GM12878 (cell line): ENCODE data around the gene STK35. TPM values are rescaled to one million over a fixed set of nuclear protein-coding genes. Genes with fewer than 3 reads are reported as not detected.

Experiments
- ATAC-seq: fragments of 200-7000 bp; cut with Tn5 transposase; 3 replicates; pipeline ENCODE4 v1.9.1; 2020; ENCODE audit warnings: mild to moderate bottlenecking, moderate library complexity
- BruUV-seq: library from RNA; stranded (reverse); fragments of 400-500 nt; replicated peaks from 2 replicates; lab custom pipeline; 2021; lab: Mats Ljungman, UMichigan
- CTCF ChIA-PET: fragments of 300-600 bp; sonication (Branson Sonifier 250); formaldehyde crosslinking; extraction: SDS; loops from one replicate; lab custom pipeline; 2021; ENCODE audit warnings: inconsistent platforms; lab: Yijun Ruan, JAX
- POLR2A ChIA-PET: fragments of 350-600 bp; formaldehyde crosslinking; extraction: SDS; loops from one replicate; lab custom pipeline; 2021; ENCODE audit warnings: inconsistent platforms; lab: Charles Lee
- RAD21 ChIA-PET: fragments of 300-600 bp; sonication (Branson Sonifier 250); formaldehyde crosslinking; loops from one replicate; lab custom pipeline; 2023; ENCODE audit warnings: antibody characterized with exemption; ENCODE audit not compliant: unreplicated experiment; lab: Charles Lee
- SMC1A ChIA-PET: fragments of 300-600 bp; sonication (Branson Sonifier 250); formaldehyde crosslinking; loops from one replicate; lab custom pipeline; 2023; ENCODE audit not compliant: unreplicated experiment, uncharacterized antibody; lab: Charles Lee
- DNase-seq: peaks from one replicate; pipeline ENCODE4 v3.0.0-alpha.2; 2011; ENCODE audit warnings: low read depth, low spot score
- FAIRE-seq: peaks from 3 replicates; lab custom pipeline; 2011; peaks lifted over from hg19 to GRCh38; lab: Jason Lieb, UNC
- H2AFZ ChIP-seq: 2 replicates; pipeline ENCODE4 v1.6.0; 2011; ENCODE audit warnings: low read depth, low read length, control low read depth; ENCODE audit not compliant: control insufficient read depth
- H3K27ac ChIP-seq: 2 replicates; pipeline ENCODE4 v1.5.1; 2011; ENCODE audit warnings: control low read depth; ENCODE audit not compliant: control insufficient read depth, insufficient read depth
- H3K27me3 ChIP-seq, 2 experiments: replicated peaks in 1 of 2; 2 replicates each; pipeline versions ENCODE4 v1.6.0 to v1.6.1; 2011; ENCODE audit warnings: low read length in 1 of 2; ENCODE audit not compliant: control insufficient read depth in 2 of 2, insufficient read depth in 2 of 2
- H3K36me3 ChIP-seq, 2 experiments: 2 replicates each; pipeline ENCODE4 v1.5.1; 2011; ENCODE audit warnings: low read length in 1 of 2; ENCODE audit not compliant: control insufficient read depth in 2 of 2, insufficient read depth in 2 of 2
- H3K4me1 ChIP-seq: 2 replicates; pipeline ENCODE4 v1.6.1; 2011; ENCODE audit warnings: mild to moderate bottlenecking, low read length, moderate library complexity, mixed read lengths; ENCODE audit not compliant: control insufficient read depth, insufficient read depth
- H3K4me2 ChIP-seq: 2 replicates; pipeline ENCODE4 v1.6.0; 2011; ENCODE audit warnings: control low read depth; ENCODE audit not compliant: control insufficient read depth, insufficient read depth
- H3K4me3 ChIP-seq: fragments of 200-600 bp; sonication (generic); 2 replicates; pipeline ENCODE4 v1.5.1; 2016
- H3K79me2 ChIP-seq: 2 replicates; pipeline ENCODE4 v1.6.0; 2011; ENCODE audit warnings: low read length; ENCODE audit not compliant: control insufficient read depth, insufficient read depth
- H3K9ac ChIP-seq: 2 replicates; pipeline ENCODE4 v1.8.0; 2011; ENCODE audit warnings: low read length, control low read depth, mixed read lengths; ENCODE audit not compliant: control insufficient read depth, insufficient read depth
- H3K9me3 ChIP-seq: replicated peaks from 3 replicates; pipeline ENCODE4 v1.5.1; 2011; ENCODE audit warnings: mild to moderate bottlenecking, low read length; ENCODE audit not compliant: control insufficient read depth, insufficient read depth
- H4K20me1 ChIP-seq: 2 replicates; pipeline ENCODE4 v1.6.0; 2011; ENCODE audit not compliant: control insufficient read depth, insufficient read depth
- ESRRA ChIP-seq: IDR thresholded peaks from 2 replicates; pipeline ENCODE4 v1.6.1; 2012; ENCODE audit warnings: mild to moderate bottlenecking, low read length, improper control_type of control experiment
- FOXM1 ChIP-seq: IDR thresholded peaks from 2 replicates; pipeline ENCODE4 v1.6.1; 2012; ENCODE audit warnings: low read depth, mild to moderate bottlenecking, inconsistent platforms, low read length, moderate library complexity
- RFX5 ChIP-seq: IDR thresholded peaks from 2 replicates; pipeline ENCODE4 v1.6.1; 2011; ENCODE audit warnings: low read depth, low read length, improper control_type of control experiment
- ZNF274 ChIP-seq: IDR thresholded peaks from one replicate; pipeline ENCODE4 v1.8.0; 2011; ENCODE audit not compliant: insufficient read length, insufficient read depth
- WGBS: methylation state at CpG from one replicate; pipeline ENCODE4 v1.1.6; 2016; ENCODE audit warnings: low lambda C conversion rate; ENCODE audit not compliant: insufficient replicate concordance, insufficient coverage; ENCODE audit errors: missing lambda C conversion rate; 5-methylcytosine and 5-hydroxymethylcytosine counted together
- in situ Hi-C: fragments of 300-500 bp; cut with MboI; formaldehyde crosslinking; loops from 9 replicates; pipeline ENCODE4 v1.14.3; 2018; ENCODE audit warnings: mixed read lengths
- intact Hi-C: fragments of 100-400 bp; cut with micrococcal nuclease; formaldehyde crosslinking; loops from one replicate; pipeline ENCODE4 v1.14.2; 2022; ENCODE audit not compliant: unreplicated experiment
- polyA plus RNA-seq, 11 experiments: library from polyadenylated mRNA; depleted of rRNA in 4 of 11; unstranded in 6 of 11; stranded (reverse) in 5 of 11; fragments of >200 nt; fragmentation: Nextera tagmentation in 4 of 11; fragmentation: Illumina TruSeq in 1 of 11; extraction: Ambion mirVana in 4 of 11; extraction: Trizol in 1 of 11; gene quantifications; 1 replicate in 1 of 11; 2 replicates in 10 of 11; pipeline versions ENCODE4 v1.2.1 to v1.2.3, GENCODE V29; 2011 to 2016; ENCODE audit warnings: inconsistent platforms in 2 of 11, missing spikeins in 2 of 11, low read depth in 1 of 11
- small RNA-seq: library from RNA; depleted of rRNA; stranded (forward); fragments of <200 nt; gene quantifications from one replicate; pipeline ENCODE3, GENCODE V24; 2014
- total RNA-seq, 4 experiments: library from RNA; depleted of rRNA in 3 of 4; stranded (reverse); fragments of >200 nt in 3 of 4; fragmentation: Illumina TruSeq in 1 of 4; extraction: Trizol in 1 of 4; gene quantifications; 2 replicates each; pipeline versions ENCODE4 v1.2.1 to v1.2.3, GENCODE V29; 2013 to 2021
- TF ChIP-seq, protein P1 (sequence below): fragments of 450-650 bp; IDR thresholded peaks from 2 replicates; pipeline ENCODE4 v1.6.1; 2017; ENCODE audit warnings: borderline replicate concordance

STK35 gene
- total and polyA plus RNA-seq, 10 of the 15 experiments (the other 5 are each of a cell fraction or from before 2014, with no cell fraction given), result 2.9 to 19.4 (median 9.6) TPM

DNA sequence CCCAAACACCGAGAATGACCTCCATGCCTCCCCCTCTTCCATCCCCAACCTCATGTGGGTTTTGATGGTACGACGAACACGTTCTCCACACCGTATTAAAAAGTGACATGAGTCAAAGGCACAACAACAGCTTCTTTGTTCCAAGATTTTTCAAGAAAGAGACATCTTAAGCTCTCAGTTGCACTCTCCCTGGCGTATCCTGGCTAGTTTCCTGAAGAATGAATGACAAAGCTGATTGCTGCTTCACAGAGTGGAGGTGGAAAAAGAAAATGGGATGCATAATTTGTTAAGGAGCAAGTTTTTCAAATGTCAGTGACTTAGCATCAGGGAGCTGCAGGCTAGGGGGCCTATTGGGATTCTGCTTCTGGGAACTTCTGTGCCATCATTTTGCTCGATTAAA lies 95.5 kb downstream of the STK35 start:
- Histone ChIP-seq H3K27ac (no peak overlapping the region), H3K4me3 (no peak overlapping the region), H3K27me3 (peaks cover 0 to 2% of the 10 kb centered on the region in 2 experiments; a peak in 1 of 4 replicates), H3K36me3 (no peaks in the 10 kb centered on the region), H3K79me2 (no peaks in the 10 kb centered on the region), H3K4me2 (no peak overlapping the region), H3K9me3 (no peaks in the 10 kb centered on the region), H3K4me1 (no peaks in the 10 kb centered on the region), H4K20me1 (no peaks in the 10 kb centered on the region), H2AFZ (no peak overlapping the region), H3K9ac (no peak overlapping the region)
- in situ Hi-C loops, result no loop called here
- ChIA-PET CTCF (interaction anchor here (1.4 to 3.3 kb wide), 2 partner anchors 10 to 74 kb away, joined by 3 to 24 read pairs; no protein-coding TSS in a partner anchor), POLR2A (no interaction called here), SMC1A (interaction anchor here (0.7 to 3.1 kb wide), 3 partner anchors 11 to 454 kb away, joined by 3 to 17 read pairs (median 3); no protein-coding TSS in a partner anchor), RAD21 (no interaction called here)
- TF ChIP-seq ESRRA, result no peak
- TF ChIP-seq FOXM1, result no peak
- TF ChIP-seq, protein P1, sequence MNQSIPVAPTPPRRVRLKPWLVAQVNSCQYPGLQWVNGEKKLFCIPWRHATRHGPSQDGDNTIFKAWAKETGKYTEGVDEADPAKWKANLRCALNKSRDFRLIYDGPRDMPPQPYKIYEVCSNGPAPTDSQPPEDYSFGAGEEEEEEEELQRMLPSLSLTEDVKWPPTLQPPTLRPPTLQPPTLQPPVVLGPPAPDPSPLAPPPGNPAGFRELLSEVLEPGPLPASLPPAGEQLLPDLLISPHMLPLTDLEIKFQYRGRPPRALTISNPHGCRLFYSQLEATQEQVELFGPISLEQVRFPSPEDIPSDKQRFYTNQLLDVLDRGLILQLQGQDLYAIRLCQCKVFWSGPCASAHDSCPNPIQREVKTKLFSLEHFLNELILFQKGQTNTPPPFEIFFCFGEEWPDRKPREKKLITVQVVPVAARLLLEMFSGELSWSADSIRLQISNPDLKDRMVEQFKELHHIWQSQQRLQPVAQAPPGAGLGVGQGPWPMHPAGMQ, result no peak
- no peak for TF ChIP-seq ZNF274
- TF ChIP-seq RFX5, result no peak
- no TSS peak for BruUV-seq
- FAIRE-seq (no peak), DNase-seq (no peak), ATAC-seq (no peak)
- 0% methylated on average over 7 of the region's 7 CpGs for WGBS
- intact Hi-C loops, result no loop called here

Small RNA genes within 50 kb of the gene (small RNA-seq; reads per million reads assigned to genes)
- gene RPL7P2, result not detected

Other genes with a start within 250 kb of the STK35 start
- 5.9 and 7.2 TPM in 2 replicates for gene SIRPA, start 206.4 kb upstream of the STK35 start, total RNA-seq (2014; rRNA removed)
- gene SIRPA, start 206.4 kb upstream of the STK35 start, total RNA-seq (2014; rRNA removed; fragmentation: Illumina TruSeq; extraction: Trizol), result 4.7 and 5.3 TPM in 2 replicates
- gene SIRPA, start 206.4 kb upstream of the STK35 start, total RNA-seq (2021), result 13.1 and 13.3 TPM in 2 replicates
- gene SIRPA, start 206.4 kb upstream of the STK35 start, polyA plus RNA-seq (2011; rRNA removed), result 2.6 and 4.6 TPM in 2 replicates
- gene SIRPA, start 206.4 kb upstream of the STK35 start, polyA plus RNA-seq (2014; fragmentation: Illumina TruSeq; extraction: Trizol), result 7.8 and 13.2 TPM in 2 replicates
- 1 to 10 TPM; 1.7 to 2.7 TPM for gene SIRPA, start 206.4 kb upstream of the STK35 start, polyA plus RNA-seq (2014; fragmentation: Nextera tagmentation; extraction: Ambion mirVana)
- gene SIRPA, start 206.4 kb upstream of the STK35 start, polyA plus RNA-seq (2014; rRNA removed), result 9.3 and 10.4 TPM in 2 replicates
- gene SIRPA, start 206.4 kb upstream of the STK35 start, polyA plus RNA-seq (2016; fragmentation: Nextera tagmentation; extraction: Ambion mirVana), result 1 to 10 TPM; 3.6 to 3.7 TPM
- not detected in 2 replicates for gene PDYN, start 107.8 kb upstream of the STK35 start, total RNA-seq (2014; rRNA removed)
- not detected in 2 replicates for gene PDYN, start 107.8 kb upstream of the STK35 start, total RNA-seq (2014; rRNA removed; fragmentation: Illumina TruSeq; extraction: Trizol)
- not detected in 2 replicates for gene PDYN, start 107.8 kb upstream of the STK35 start, total RNA-seq (2021)
- gene PDYN, start 107.8 kb upstream of the STK35 start, polyA plus RNA-seq (2011; rRNA removed), result not detected in 2 replicates
- not detected in 2 replicates for gene PDYN, start 107.8 kb upstream of the STK35 start, polyA plus RNA-seq (2014; fragmentation: Illumina TruSeq; extraction: Trizol)
- gene PDYN, start 107.8 kb upstream of the STK35 start, polyA plus RNA-seq (2014; fragmentation: Nextera tagmentation; extraction: Ambion mirVana), result not detected
- gene PDYN, start 107.8 kb upstream of the STK35 start, polyA plus RNA-seq (2014; rRNA removed), result not detected in 2 replicates
- gene PDYN, start 107.8 kb upstream of the STK35 start, polyA plus RNA-seq (2016; fragmentation: Nextera tagmentation; extraction: Ambion mirVana), result not detected
- not detected in 2 replicates for gene TGM3, start 194.2 kb downstream of the STK35 start, total RNA-seq (2014; rRNA removed)
- gene TGM3, start 194.2 kb downstream of the STK35 start, total RNA-seq (2014; rRNA removed; fragmentation: Illumina TruSeq; extraction: Trizol), result not detected in 2 replicates
- not detected in 2 replicates for gene TGM3, start 194.2 kb downstream of the STK35 start, total RNA-seq (2021)
- gene TGM3, start 194.2 kb downstream of the STK35 start, polyA plus RNA-seq (2011; rRNA removed), result not detected in 2 replicates
- gene TGM3, start 194.2 kb downstream of the STK35 start, polyA plus RNA-seq (2014; fragmentation: Illumina TruSeq; extraction: Trizol), result not detected in 2 replicates
- not detected for gene TGM3, start 194.2 kb downstream of the STK35 start, polyA plus RNA-seq (2014; fragmentation: Nextera tagmentation; extraction: Ambion mirVana)
- gene TGM3, start 194.2 kb downstream of the STK35 start, polyA plus RNA-seq (2014; rRNA removed), result not detected in 2 replicates
- not detected for gene TGM3, start 194.2 kb downstream of the STK35 start, polyA plus RNA-seq (2016; fragmentation: Nextera tagmentation; extraction: Ambion mirVana)